H9 (cell line): ENCODE results near the gene TBXAS1. TPM values are rescaled to one million over a fixed set of nuclear protein-coding genes. Genes with fewer than 3 reads are reported as not detected.

Source experiments
- DNase-seq: peaks from one replicate; pipeline ENCODE4 v3.0.0-alpha.2; 2017
- H2AFZ ChIP-seq: one replicate; pipeline ENCODE4 v1.6.1; 2013; ENCODE audit warnings: mild to moderate bottlenecking, low read length, control low read depth, moderate library complexity
- H2AK5ac ChIP-seq: 2 replicates; pipeline ENCODE4 v1.6.1; 2013; ENCODE audit warnings: low read length, control low read depth, mixed read lengths; ENCODE audit not compliant: insufficient read length
- H2BK120ac ChIP-seq: one replicate; pipeline ENCODE4 v1.6.1; 2013; ENCODE audit warnings: low read depth, mild to moderate bottlenecking, low read length, control low read depth, inconsistent platforms; ENCODE audit not compliant: poor library complexity, severe bottlenecking
- H2BK12ac ChIP-seq: 2 replicates; pipeline ENCODE4 v1.6.1; 2013; ENCODE audit warnings: low read length, control low read depth, mixed read lengths, low read depth; ENCODE audit not compliant: insufficient read length
- H2BK15ac ChIP-seq: 2 replicates; pipeline ENCODE4 v1.6.1; 2013; ENCODE audit warnings: low read depth, low read length, control low read depth
- H2BK20ac ChIP-seq: one replicate; pipeline ENCODE4 v1.6.1; 2013; ENCODE audit warnings: low read depth, mild to moderate bottlenecking, low read length, control low read depth, inconsistent platforms; ENCODE audit not compliant: poor library complexity, severe bottlenecking
- H2BK5ac ChIP-seq: 2 replicates; pipeline ENCODE4 v1.6.1; 2013; ENCODE audit warnings: low read length, control low read depth, mixed read lengths; ENCODE audit not compliant: insufficient read length
- H3K14ac ChIP-seq: 2 replicates; pipeline ENCODE4 v1.6.1; 2013; ENCODE audit warnings: low read length, control low read depth; ENCODE audit not compliant: insufficient read depth
- H3K18ac ChIP-seq: 2 replicates; pipeline ENCODE4 v1.6.1; 2013; ENCODE audit warnings: low read depth, mild to moderate bottlenecking, mixed read lengths, low read length, control low read depth; ENCODE audit not compliant: insufficient read length
- H3K23ac ChIP-seq: 2 replicates; pipeline ENCODE4 v1.6.1; 2013; ENCODE audit warnings: low read length, control low read depth, mixed read lengths, low read depth; ENCODE audit not compliant: insufficient read length
- H3K23me2 ChIP-seq: 2 replicates; pipeline ENCODE4 v1.6.1; 2013; ENCODE audit warnings: low read depth, mild to moderate bottlenecking, mixed read lengths, low read length, control low read depth; ENCODE audit not compliant: insufficient read length, poor library complexity, severe bottlenecking
- H3K27ac ChIP-seq: 2 replicates; pipeline ENCODE4 v1.5.1; 2013; ENCODE audit warnings: low read length, control low read depth, mixed read lengths, low read depth; ENCODE audit not compliant: insufficient read length
- H3K27me3 ChIP-seq: 2 replicates; pipeline ENCODE4 v1.6.1; 2013; ENCODE audit warnings: low read length, control low read depth, inconsistent platforms; ENCODE audit not compliant: insufficient read depth
- H3K4ac ChIP-seq: 2 replicates; pipeline ENCODE4 v1.6.1; 2013; ENCODE audit warnings: low read depth, mild to moderate bottlenecking, control low read depth, inconsistent platforms, low read length, moderate library complexity
- H3K4me1 ChIP-seq: 2 replicates; pipeline ENCODE4 v1.6.1; 2013; ENCODE audit warnings: low read length, control low read depth, inconsistent platforms; ENCODE audit not compliant: insufficient read depth
- H3K4me2 ChIP-seq: 2 replicates; pipeline ENCODE4 v1.6.1; 2013; ENCODE audit warnings: low read length, control low read depth, mixed read lengths; ENCODE audit not compliant: insufficient read length, insufficient read depth
- H3K56ac ChIP-seq: 2 replicates; pipeline ENCODE4 v1.6.1; 2013; ENCODE audit warnings: low read depth, mild to moderate bottlenecking, mixed read lengths, low read length, control low read depth; ENCODE audit not compliant: insufficient read length
- H3K79me1 ChIP-seq: 2 replicates; pipeline ENCODE4 v1.6.1; 2013; ENCODE audit warnings: low read depth, mild to moderate bottlenecking, moderate library complexity, low read length, control low read depth, inconsistent platforms; ENCODE audit not compliant: insufficient read depth, poor library complexity, severe bottlenecking
- H3K79me2 ChIP-seq: 2 replicates; pipeline ENCODE4 v1.6.1; 2013; ENCODE audit warnings: low read length, control low read depth, inconsistent platforms; ENCODE audit not compliant: insufficient read depth
- H3K9ac ChIP-seq: 2 replicates; pipeline ENCODE4 v1.6.1; 2013; ENCODE audit warnings: low read length, control low read depth, mixed read lengths; ENCODE audit not compliant: insufficient read length; ENCODE audit errors: extremely low read depth
- H3K9me3 ChIP-seq: one replicate; pipeline ENCODE4 v1.6.1; 2013; ENCODE audit warnings: low read depth, low read length, inconsistent platforms; ENCODE audit not compliant: control insufficient read depth
- H3T11ph ChIP-seq: one replicate; pipeline ENCODE4 v1.6.1; 2013; ENCODE audit warnings: mild to moderate bottlenecking, low read length, control low read depth, inconsistent platforms
- H4K20me1 ChIP-seq: one replicate; pipeline ENCODE4 v1.6.1; 2013; ENCODE audit not compliant: control insufficient read depth, insufficient read length, insufficient read depth
- H4K5ac ChIP-seq: 2 replicates; pipeline ENCODE4 v1.6.1; 2013; ENCODE audit warnings: low read depth, mild to moderate bottlenecking, mixed read lengths, low read length, control low read depth; ENCODE audit not compliant: insufficient read length
- H4K8ac ChIP-seq: replicated peaks from 2 replicates; pipeline ENCODE4 v1.6.1; 2013; ENCODE audit warnings: low read length, control low read depth, mixed read lengths, low read depth; ENCODE audit not compliant: insufficient read length
- H4K91ac ChIP-seq: 2 replicates; pipeline ENCODE4 v1.6.1; 2013; ENCODE audit warnings: low read depth, mild to moderate bottlenecking, moderate library complexity, mixed read lengths, low read length, control low read depth; ENCODE audit not compliant: insufficient read length
- H3K27ac Mint-ChIP-seq, 3 experiments: 2 replicates in 2 of 3; 3 replicates in 1 of 3; pipeline ENCODE4 v1.8.0; 2020 to 2021; ENCODE audit warnings: mixed read lengths in 3 of 3, mild to moderate bottlenecking in 1 of 3, moderate library complexity in 1 of 3
- H3K27me3 Mint-ChIP-seq: 2 replicates; pipeline ENCODE4 v1.8.0; 2021; ENCODE audit warnings: low read depth, mild to moderate bottlenecking, moderate library complexity, mixed read lengths
- H3K36me3 Mint-ChIP-seq, 3 experiments: 2 replicates in 2 of 3; 3 replicates in 1 of 3; pipeline ENCODE4 v1.8.0; 2020 to 2021; ENCODE audit warnings: low read depth in 3 of 3, mixed read lengths in 3 of 3; ENCODE audit not compliant: insufficient read depth in 1 of 3
- H3K4me1 Mint-ChIP-seq, 2 experiments: 2 replicates each; pipeline ENCODE4 v1.8.0; 2020; ENCODE audit warnings: mixed read lengths in 2 of 2
- H3K4me3 Mint-ChIP-seq, 2 experiments: 2 replicates in 1 of 2; 3 replicates in 1 of 2; pipeline ENCODE4 v1.8.0; 2020 to 2021; ENCODE audit warnings: mild to moderate bottlenecking in 2 of 2, mixed read lengths in 2 of 2, moderate library complexity in 1 of 2
- H3K9me3 Mint-ChIP-seq, 2 experiments: 2 replicates in 1 of 2; 3 replicates in 1 of 2; pipeline ENCODE4 v1.8.0; 2020; ENCODE audit warnings: mild to moderate bottlenecking in 2 of 2, mixed read lengths in 2 of 2, moderate library complexity in 1 of 2
- WGBS: extraction: QIAGEN DNeasy Blood & Tissue Kit; methylation state at CpG from one replicate; pipeline ENCODE4 v1.1.7; 2013; ENCODE audit warnings: missing lambda C conversion rate, low lambda C conversion rate, mixed read lengths; ENCODE audit not compliant: insufficient read length; ENCODE audit errors: extremely low coverage; 5-methylcytosine and 5-hydroxymethylcytosine counted together
- total RNA-seq: library from RNA; stranded (reverse); gene quantifications from 2 replicates; pipeline ENCODE4 v1.2.1, GENCODE V29; 2021
- TF ChIP-seq, protein P1 (sequence below): fragments of 200-600 bp; sonication (generic); conservative IDR thresholded peaks from 3 replicates; pipeline ENCODE4 v1.8.0; 2021; ENCODE audit warnings: antibody characterized with exemption, mild to moderate bottlenecking

TBXAS1 gene
- total RNA-seq, 1 experiment from 2014 or later = 0.39 TPM

DNA sequence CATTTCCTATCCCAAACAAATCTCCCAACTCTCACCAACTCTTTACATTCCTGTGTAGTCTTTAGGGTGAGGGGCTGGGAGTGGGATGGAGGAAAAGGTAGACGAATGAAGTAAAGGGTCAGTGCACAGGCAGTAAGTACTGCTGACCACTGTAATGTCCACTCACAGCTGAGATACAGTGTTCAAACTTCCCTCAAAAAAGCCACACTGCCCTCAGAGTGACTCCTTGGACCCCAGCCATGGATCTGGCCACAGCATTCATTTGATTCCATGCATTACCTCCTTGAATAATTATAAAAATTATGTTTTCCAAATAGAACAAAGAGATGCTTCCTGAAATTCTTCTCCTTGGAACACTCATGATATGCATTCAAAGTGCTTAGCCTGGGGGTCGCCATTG, 31.5 kb upstream of the TBXAS1 start:
- Histone ChIP-seq H3K27ac (no peak overlapping the region), H2BK15ac (no peak overlapping the region), H4K5ac (no peak overlapping the region), H3K27me3 (no peaks in the 10 kb centered on the region), H3K79me1 (no peaks in the 10 kb centered on the region), H2AK5ac (no peak overlapping the region), H3K18ac (no peak overlapping the region), H3K23me2 (no peaks in the 10 kb centered on the region), H2BK120ac (no peak overlapping the region), H3T11ph (no peak overlapping the region), H3K79me2 (no peaks in the 10 kb centered on the region), H3K56ac (no peak overlapping the region), H4K8ac (no peak overlapping the region), H2BK12ac (no peak overlapping the region), H4K20me1 (no peaks in the 10 kb centered on the region), H2BK20ac (no peak overlapping the region), H2AFZ (no peak overlapping the region), H3K9me3 (no peaks in the 10 kb centered on the region), H4K91ac (no peak overlapping the region), H3K4me1 (peaks cover 5% of the 10 kb centered on the region; the same call in 1 of the 2 replicates), H2BK5ac (no peak overlapping the region), H3K14ac (no peak overlapping the region), H3K9ac (no peak overlapping the region), H3K23ac (no peak overlapping the region), H3K4me2 (no peak overlapping the region), H3K4ac (no peak overlapping the region)
- WGBS = no CpG with 5 or more reads among the region's 2 CpGs
- Mint-ChIP-seq H3K27me3 (no peaks in the 10 kb centered on the region; the same call in 1 of the 2 replicates), H3K27ac (no peak overlapping the region), H3K36me3 (peaks cover 1 to 7% (median 1%) of the 10 kb centered on the region in 3 experiments; a peak in 6 of 7 replicates), H3K4me3 (no peak overlapping the region), H3K9me3 (peaks cover 7% of the 10 kb centered on the region in 2 experiments; a peak in 4 of 5 replicates), H3K4me1 (peaks cover 4 to 5% of the 10 kb centered on the region in 2 experiments; a peak in 3 of 4 replicates)
- TF ChIP-seq, protein P1, sequence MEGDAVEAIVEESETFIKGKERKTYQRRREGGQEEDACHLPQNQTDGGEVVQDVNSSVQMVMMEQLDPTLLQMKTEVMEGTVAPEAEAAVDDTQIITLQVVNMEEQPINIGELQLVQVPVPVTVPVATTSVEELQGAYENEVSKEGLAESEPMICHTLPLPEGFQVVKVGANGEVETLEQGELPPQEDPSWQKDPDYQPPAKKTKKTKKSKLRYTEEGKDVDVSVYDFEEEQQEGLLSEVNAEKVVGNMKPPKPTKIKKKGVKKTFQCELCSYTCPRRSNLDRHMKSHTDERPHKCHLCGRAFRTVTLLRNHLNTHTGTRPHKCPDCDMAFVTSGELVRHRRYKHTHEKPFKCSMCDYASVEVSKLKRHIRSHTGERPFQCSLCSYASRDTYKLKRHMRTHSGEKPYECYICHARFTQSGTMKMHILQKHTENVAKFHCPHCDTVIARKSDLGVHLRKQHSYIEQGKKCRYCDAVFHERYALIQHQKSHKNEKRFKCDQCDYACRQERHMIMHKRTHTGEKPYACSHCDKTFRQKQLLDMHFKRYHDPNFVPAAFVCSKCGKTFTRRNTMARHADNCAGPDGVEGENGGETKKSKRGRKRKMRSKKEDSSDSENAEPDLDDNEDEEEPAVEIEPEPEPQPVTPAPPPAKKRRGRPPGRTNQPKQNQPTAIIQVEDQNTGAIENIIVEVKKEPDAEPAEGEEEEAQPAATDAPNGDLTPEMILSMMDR = no peak
- no peak for DNase-seq
